EL (cell line): ENCODE data around the gene CENPP.

Source experiments
- DNase-seq: peaks from one replicate; pipeline ENCODE4 v3.0.0-alpha.2; 2016

CENPP gene

DNA sequence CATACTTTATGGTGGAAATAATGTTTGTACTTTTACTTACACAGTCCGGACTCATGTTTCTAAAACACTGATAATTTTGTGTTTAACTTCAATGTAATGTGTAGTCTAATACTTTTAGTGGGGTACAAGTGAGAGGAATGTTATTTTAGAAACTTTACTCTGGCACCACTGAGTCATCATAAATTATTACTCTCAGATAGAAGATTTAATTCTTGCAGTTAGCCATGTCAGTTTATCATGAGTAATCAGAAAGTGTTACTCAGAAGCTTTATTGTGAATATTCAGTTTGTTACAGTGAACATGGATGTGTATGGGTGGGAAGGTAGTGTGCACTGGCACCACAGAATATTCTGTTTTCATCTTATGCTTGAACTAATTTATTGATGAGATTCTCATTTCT lies 58.6 kb downstream of the CENPP start:
- peak; percentile 50 for DNase-seq

DNA sequence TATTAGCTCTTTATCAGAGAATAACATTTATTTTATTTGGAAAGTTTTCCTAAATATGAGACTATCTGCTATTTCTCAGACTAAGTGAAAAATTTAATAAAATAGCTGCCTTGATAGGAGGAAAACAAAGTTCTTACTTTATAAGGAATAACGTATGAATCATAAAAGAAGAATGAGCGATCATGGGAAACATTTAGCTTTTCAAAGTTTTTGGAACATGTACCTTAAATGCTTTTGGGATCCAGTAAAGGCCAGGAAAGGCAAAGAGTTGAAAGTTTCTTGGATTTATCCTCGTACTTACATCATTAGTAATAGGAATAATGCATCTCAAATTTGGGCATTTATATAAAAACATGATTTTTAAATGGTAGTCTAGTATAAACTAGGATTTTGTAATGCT lies 59.2 kb downstream of the CENPP start:
- DNase-seq, result peak; percentile 7

DNA sequence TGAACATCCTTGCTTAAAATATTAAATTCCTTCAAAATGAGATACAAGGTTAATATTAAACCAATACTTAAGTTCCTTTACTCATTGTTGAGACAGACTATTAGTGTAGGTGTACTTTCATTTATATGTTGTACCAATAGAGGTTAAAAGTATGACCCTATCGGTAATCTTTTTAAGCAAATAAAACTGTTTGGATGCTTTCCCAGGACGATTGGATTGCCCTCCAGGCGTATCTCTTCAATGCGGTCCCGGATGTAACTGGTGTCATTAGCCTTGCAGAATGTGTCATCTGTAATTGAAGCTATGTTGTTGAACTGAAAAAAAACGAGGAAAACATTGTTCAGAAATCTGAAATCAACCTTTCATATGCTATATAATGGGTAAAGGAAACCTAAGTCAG lies 59.7 kb downstream of the CENPP start:
- no peak for DNase-seq

DNA sequence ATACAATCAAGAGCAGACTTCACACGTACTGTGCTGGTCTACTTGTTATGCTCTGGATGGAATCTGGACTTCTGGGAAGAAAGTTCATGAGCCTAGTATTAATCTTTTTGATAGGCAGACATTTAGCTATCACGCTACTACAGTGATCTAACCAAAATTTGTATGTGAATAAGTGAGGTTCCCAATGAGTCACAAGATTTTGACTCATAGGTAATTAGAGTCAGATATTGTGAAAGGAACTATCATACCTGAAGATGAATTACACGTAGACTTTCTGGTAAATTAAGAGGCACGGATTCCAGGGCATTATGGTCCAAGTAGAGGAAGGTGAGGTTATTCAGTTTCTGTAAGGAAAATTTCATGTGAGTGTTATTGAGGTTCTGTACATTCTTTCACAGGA lies 60.2 kb downstream of the CENPP start:
- no peak for DNase-seq

DNA sequence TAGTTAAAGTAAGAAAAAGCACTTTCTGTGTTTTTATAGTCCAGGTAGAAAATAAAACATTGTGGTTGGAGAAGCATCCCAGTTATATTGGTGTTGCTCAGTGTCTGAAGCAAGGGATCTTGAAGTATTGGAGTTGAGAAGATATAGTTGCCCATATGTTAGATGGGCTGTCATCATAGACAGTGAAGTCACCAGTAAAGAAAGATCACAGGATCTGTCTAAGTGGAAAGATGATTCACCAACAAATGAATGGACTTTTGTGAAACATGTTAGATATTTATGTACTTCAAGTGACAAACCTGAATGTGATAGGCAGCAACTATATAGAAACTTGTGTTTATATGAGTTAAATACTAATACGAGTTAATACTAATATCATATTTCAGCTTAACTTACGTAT lies 66.9 kb downstream of the CENPP start:
- peak; percentile 6 for DNase-seq

DNA sequence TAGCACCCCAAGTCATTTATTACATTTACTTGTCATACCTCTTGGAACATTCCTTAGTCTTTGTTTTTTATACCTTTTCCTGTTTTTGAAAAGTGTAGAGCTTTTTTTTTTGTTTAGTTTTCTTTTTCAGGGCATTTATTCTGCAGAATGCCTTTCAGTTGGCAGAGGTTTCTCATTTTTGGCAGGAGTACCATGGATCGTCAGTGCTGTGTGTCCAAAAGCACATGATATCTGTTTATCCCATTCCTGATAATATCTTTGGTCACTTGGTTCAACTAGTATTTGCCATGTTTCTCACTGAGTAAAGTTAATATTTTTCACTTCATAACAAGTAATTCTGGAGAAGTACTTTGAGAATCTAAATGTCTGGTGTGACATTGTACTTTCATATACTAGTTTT lies 67.9 kb downstream of the CENPP start:
- DNase-seq, result peak; percentile 5

DNA sequence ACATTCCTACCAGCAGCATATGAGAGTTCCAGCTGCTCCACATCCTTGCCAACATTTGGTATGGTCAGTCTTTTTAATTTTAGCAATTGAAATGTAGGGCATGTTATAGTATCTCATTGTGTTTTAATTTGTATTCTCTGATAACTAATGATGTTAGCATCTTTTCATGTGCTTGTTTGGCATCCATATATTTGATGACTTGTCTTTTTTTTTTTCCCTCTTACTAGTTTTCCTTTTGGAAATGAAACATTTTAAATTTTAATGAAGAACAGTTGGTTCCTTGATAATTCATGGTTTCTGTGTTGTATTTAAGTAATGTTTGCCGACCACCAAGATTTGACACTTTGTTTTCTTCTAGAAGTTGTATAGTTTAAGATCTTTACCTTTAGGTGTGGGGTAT lies 69.9 kb downstream of the CENPP start:
- no peak for DNase-seq

DNA sequence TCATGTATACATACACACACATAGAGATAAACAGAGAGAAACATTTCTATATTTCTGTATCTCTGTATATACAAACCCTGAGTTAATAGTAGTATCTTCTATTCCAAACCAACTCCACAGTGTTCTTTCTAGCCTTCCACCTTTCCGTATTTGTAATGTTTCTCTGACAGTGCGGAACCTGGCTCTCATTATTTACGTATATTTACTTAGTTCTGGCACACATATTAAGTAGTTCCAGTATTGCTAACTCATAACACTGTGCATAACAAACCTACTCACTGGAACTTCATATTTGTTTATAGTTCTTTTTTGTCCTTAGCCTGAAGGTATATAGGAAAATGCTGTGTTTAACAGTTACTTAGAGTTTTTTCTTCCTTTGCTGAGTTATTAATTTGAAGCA lies 72.1 kb downstream of the CENPP start:
- DNase-seq, result no peak

DNA sequence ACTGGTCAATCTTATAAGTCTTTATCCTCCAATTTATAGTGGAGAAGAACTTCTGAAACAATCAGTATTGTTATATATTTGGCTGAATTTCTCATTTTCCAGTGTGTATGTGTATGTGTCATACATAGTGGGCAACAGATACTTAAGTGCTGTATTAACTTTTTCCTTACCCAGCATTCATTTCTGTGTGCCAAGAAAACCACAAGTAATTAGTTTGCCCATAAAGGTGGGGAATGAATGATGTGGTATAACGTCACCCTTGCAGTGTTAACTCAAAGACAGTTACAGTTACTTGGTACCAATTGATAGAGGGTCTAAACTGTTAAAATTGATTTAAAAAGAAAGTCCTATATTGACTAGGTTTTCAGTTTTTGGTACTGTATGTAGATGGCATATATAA lies 76.6 kb downstream of the CENPP start:
- DNase-seq, result no peak

DNA sequence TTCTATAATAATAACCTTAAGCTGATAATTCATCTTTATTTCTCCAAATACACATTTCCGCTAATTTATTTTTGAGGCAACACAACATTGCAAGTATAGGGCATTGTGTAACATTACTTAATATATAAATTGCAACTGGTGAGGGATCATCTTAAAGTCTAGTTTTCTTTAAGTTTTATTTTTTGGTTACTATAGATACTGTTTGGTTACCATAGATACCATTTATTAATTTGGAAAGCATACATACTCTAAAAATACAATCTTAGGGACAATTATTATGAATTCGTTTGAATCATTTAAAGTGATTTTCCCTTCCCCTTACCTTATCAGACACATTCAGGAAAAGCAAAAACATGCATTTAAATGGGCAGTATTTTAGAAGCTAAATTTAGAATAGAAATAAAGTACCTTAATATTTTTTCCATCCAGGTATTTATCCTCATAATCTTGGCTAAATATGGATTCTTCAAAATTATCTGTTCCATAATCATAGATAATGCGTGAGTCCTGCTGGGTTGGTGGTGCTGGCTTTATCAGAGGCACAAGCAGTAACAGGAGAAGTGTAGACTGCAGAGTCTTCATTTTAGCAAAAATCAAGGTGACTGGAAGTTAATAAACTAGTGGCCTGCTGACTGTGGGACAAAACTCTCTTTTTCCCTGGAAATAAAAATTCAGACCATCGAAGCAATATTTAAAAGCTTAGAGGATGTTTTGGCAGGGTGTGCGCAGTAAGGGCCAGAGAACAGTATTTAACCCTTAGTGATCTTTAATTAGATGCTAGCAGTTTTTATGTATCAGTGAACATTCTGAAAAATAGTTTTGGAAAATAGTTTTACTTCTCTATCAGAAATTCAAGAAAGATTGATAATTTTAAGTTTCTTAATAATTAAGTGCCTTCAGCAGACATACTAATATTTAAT lies 77.3 kb downstream of the CENPP start:
- DNase-seq, result no peak

DNA sequence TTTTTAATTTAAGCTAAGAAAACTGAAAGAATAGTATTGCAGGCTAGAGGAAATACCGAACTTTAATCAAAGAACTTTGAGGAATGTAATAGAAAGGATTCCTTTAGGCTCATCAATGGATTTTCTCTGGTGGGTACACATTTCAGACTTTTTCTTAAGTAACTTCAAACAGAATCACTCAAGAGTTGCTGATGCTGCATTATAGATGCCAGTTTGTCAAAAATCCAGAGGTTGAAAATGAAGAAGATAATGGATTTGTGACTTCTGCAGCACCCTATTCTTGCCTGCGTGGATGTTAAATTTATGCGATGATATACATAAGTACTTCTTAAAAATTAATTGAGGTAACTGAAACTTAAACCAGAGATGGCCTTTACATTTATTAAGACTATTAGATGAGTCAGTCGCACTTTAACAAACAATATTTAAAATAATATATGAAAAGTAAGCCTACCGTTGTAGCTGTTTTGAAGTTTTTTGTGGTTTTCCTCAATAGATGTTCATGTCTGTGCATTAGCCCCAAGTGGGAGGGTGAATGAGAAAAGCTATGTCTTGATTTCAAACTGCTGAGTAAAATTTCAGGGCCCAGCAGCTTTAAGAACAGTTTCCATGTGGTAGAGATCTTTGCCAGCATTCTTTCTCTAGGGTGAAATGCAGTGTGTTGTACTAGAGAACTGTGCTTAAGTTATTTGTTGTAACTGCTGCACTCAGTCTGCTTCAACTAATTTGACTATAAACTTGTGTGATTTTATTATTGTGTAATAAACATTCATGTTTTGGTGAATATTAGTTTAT lies 78.5 kb downstream of the CENPP start, which contains the start of gene OGN:
Gene OGN (minus strand): TSS at position 537 of the 795 bp plus-strand sequence. CDS start 1,171 bp downstream, outside the sequence.
- DNase-seq, result no peak

DNA sequence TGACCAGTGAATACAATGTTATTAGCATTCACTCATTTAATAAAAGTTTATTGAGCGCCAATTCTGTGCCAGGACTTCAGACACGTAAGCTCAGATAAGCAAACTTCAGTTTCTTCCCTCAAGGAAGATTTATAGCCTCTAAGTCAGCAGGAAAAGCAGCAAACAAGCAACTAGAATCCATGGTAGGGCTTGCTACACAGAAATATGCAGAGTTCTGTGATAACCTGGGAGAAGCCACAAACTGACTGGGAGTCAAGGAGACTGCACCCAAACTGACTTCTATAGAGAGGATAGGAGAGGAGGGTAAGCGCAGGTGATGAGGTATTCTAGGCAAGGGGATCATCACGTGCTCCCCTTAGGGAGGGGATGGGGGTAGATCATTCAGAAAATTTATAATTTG lies 80.1 kb downstream of the CENPP start:
- no peak for DNase-seq

DNA sequence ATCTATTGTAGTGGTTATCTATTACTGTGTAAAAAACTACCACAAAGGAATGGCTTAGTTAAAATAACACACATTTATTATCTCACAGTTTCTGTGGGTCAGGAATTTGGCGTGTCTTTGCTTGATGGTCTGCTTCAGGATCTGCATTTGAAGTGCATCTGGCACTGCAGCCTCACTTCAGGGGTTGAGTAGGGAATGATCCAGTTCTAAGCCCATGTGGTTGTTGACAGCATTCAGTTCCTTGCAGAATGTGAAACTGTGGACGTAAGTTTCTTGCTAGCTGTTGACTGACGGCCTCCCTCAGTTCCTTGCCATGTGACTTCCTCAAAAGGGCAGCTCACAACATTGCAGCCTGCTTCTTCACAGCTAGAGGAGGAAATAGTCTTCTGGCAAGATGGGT lies 80.7 kb downstream of the CENPP start:
- no peak for DNase-seq

DNA sequence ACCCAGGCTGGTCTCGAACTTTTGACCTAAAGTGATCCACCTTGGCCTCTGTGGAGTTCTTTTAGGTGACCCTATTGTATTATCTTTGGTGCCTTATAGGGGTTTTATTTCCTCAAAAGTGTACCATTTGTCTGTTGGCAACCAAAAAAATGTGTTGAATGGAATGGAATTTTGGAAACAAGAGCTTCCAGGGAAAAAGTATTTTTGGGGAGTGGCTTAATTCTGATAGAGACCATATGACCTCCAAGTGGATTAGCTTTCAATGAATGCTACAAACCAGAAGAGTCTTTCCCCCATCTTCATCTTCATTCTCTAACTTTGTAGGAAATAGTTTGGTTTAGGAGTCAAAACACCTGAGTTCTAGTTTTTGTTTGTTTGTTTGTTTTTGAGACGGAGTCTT lies 82.1 kb downstream of the CENPP start:
- DNase-seq, result no peak

DNA sequence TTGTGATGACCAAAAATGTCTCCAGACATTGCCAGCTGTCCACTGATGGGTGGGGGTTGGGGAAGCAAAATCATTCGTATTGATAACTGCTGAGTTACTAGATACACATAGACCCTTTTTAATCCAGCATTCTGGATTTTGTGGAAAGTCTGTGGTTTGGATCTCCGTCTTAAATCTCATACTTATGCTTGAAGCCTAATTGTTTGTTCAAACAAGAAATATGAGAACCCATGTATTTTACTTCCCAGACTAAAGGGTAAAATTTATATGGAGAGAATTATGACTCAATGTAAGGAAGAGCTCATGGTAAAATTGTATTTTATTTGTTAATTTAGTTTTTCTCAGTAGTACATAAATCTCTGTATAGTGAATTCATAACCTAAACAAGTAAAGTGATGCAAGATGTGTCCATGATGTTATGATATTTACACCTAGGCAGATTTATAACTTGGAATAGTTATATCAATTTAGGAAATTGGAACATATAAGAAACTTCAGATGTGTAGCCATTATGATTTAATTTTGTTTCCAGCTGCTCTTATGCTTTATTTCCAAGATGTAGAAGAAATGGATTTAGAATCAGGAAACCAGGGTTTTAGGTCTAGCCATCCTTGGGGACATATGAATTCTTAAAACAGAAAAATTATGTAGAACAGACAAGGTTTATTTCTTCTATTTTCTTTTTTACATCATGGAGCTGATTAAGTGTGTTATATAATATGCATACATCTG lies 83.2 kb downstream of the CENPP start:
- no peak for DNase-seq

DNA sequence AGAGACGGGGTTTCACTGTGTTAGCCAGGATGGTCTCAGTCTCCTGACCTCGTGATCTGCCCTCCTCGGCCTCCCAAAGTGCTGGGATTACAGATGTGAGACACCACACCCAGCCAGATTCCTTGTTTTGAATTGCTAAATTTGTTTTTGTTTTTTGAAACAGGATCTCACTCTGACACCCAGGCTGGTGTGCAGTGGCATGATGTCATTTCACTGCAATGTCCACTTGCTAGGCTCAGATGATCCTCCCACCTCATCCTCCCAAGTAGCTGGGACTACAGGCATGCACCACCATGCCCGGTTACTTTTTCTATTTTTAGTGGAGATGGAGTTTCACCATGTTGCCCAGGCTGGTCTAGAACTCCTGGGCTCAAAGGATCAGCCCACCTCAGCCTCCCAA lies 85.4 kb downstream of the CENPP start:
- peak; percentile 15 for DNase-seq

DNA sequence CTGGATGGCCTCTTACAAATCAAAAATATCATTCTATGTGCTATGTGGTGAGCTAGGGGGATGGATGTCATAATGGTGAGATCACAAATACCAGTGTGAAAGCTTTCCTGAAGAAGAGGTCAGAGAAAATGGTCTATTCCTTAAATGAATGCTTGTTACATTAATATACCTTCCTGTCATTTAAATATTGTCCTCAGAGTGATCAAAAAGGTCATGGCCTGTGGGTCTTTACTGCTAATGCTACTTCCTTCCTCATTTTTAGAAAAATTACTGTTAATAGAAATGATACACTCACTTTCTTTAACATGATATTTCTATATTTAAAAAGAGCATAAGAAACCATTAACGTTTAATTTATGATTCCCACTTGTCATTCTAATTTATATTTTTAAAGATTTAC lies 88.8 kb downstream of the CENPP start:
- peak; percentile 4 for DNase-seq

DNA sequence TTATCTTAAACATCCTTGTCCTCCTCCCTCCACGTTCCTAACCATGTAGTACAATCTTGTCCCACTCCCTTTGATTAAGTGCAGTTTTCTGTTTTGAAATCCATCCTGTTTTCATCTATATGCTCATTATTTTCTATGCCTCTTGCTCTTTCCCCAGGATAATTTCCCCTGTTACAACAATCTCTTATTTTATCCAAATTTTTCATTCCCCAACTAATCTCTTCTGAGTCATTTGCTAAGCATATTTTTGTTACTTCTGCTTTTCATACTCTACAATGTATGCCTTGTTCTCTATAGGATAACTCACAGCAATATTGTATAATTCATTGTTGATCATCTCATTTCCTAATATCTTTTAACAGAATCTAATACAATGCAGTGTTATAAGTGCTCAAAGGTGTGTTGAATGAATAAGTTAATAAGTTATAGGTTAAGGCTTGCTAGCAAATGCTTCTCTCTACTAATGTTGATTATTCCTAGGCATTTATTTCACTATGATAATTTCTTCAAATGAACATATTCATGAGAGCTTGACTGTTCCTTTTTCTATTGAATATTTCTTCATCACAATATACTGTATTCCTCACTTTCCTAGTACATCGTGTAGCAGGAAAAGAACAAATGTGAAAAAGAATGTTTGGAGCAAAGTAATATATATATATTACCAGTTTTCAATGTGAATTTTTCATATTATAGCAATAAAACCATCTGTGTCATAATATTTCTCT lies 97.0 kb downstream of the CENPP start:
- DNase-seq, result no peak

DNA sequence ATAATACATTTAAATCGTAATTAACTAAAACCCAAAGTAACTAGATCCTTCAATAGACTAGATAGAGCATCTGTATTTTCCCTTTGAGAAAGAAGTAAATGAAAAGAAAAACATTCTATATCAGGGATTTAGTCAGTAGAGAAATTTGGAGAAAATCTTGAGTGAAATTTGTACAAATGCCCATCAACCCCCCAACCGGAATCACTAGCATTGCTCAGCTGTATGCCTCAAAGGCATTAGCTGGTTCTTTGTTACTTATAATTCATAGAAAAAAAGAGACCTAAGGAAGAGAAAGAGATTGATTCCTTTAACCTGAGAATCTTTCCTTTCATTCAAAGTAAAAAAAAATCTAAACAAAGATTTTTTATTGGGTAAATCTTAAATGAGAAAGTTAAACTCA lies 97.9 kb downstream of the CENPP start:
- DNase-seq, result no peak

DNA sequence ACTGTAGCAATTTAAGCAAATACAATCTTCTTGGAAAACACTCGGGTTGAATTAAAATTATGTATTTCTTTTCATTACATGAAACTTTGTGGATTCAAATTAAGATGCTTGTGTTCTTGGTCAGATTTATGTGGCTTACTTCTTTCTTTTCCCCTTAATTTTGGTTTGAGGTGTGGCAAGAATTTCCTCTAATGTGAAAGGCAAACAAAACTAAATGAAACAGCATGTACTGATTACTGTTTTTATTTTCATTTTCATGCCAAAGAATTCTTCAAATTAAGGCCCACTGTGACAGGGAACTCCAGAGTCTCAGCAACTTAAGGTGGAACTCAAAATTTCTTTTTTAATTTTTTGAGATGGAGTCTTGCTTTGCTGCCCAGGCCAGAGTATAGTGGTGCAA lies 98.6 kb downstream of the CENPP start, which contains the start of gene OMD:
Gene OMD (minus strand): TSS at position 132 of the 400 bp plus-strand sequence. CDS start 6,913 bp downstream, outside the sequence.
- DNase-seq, result no peak

DNA sequence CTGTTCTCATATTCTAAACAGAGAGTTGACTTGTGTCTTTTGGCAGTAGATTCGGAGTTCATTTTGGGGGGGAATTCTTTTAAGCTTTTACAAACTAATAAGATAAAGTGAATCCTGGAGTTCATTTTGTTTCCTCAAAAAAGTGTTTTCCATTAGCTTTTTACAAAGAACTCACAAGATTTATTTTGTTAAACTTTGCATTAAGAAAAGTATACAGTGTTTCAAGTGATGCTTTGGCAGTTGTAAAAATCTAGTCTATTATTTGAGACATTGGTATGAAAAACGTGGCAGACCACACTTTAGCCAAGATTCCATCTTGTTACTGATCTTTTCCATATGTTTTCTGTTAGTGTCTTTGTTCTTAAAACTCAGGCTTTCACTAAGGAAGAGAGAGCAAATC lies 99.7 kb downstream of the CENPP start:
- DNase-seq, result no peak

DNA sequence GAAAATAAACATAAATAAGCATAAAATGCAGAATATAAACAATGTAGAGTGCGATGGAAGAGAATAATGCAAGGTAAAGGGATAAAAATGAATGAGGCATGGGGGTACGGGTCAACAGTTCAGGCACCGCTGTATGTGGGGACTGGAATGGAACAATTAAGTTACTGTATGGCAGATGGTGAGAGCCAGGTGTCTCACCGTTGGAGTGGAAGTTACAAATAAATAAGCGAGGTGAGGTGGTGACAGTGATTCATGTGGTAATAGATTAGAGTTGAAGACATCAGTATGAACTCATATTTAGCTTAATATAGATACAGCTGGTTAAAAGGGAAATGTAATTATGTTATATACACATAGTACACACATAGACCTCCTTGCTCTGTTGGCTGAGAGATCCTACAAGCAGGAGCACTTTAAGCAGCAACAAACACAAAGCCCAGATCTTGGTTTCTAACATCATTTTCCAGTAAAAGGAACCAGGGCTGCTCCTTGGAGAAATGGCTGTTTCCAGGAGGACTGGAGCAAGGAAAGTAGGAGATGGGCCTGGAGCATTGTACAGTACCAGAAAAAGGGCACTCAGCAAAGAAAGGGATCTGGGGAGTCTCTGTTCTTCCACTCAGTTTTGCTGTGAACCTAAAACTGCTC lies 100.9 kb downstream of the CENPP start:
- no peak for DNase-seq
